ENCODE measurements around the gene KRTAP10-4.

GRCh38 chr21:44550807-44551206, 22.7 kb upstream of the KRTAP10-4 start:
- TF ChIP-seq POLR2AphosphoS5 (IDR thresholded peaks at IDR 0.05): no peak
- no peak for TF ChIP-seq CTCF (IDR thresholded peaks at IDR 0.05 in 8 of 11, conservative IDR thresholded peaks at IDR 0.05 in 3 of 11)

Data from spleen (tissue), 7 donors.